OCI-LY1 (cell line): ENCODE measurements around the gene DLX4.

Experiments
- CTCF ChIP-seq: fragments of 200-600 bp; sonication (generic), shearing (Covaris generic); IDR thresholded peaks from 2 replicates; pipeline ENCODE4 v1.5.1; 2017; ENCODE audit warnings: mild to moderate bottlenecking, antibody characterized with exemption, low read length, moderate library complexity, mixed read lengths
- EZH2 ChIP-seq: fragments of 200-600 bp; sonication (generic), shearing (Covaris generic); IDR thresholded peaks from 2 replicates; pipeline ENCODE4 v1.8.0; 2017; ENCODE audit warnings: borderline replicate concordance, mixed run types, mild to moderate bottlenecking, antibody characterized with exemption, low read length, moderate library complexity, mixed read lengths

- no peak for TF ChIP-seq CTCF
- no peak for TF ChIP-seq EZH2
Observed at GRCh38 chr17:49962599-49963308, 6.2 kb upstream of the DLX4 start.
